Spleen (tissue), 7 donors: ENCODE results near the gene MOSPD3.

Source experiments
- CTCF ChIP-seq, 11 experiments: fragments of 200-600 bp in 7 of 11; fragments of 450-650 bp in 4 of 11; sonication (generic) in 4 of 11; IDR thresholded peaks in 8 of 11; conservative IDR thresholded peaks in 3 of 11; 1 replicate in 7 of 11; 2 replicates in 4 of 11; pipeline versions ENCODE4 v1.4.0 to v1.8.0; 2016 to 2021; ENCODE audit warnings: antibody characterized with exemption in 11 of 11, inconsistent platforms in 4 of 11, mild to moderate bottlenecking in 1 of 11
- POLR2A ChIP-seq, 3 donors: fragments of 450-650 bp; IDR thresholded peaks; one replicate each; pipeline ENCODE4 v1.5.1; 2017; ENCODE audit warnings: antibody characterized with exemption in 3 of 3, mild to moderate bottlenecking in 1 of 3
- POLR2AphosphoS5 ChIP-seq, 3 donors: sonication (generic); formaldehyde crosslinking; IDR thresholded peaks; one replicate each; pipeline ENCODE4 v1.5.1; 2017; ENCODE audit warnings: antibody characterized with exemption in 3 of 3
- donor health status: DM: no; HTN: no; CAD: no; lungs with moderate emphysema.
- donor health status: DM: no; HTN: no; CAD: no.
- donor health status: DM: no; HTN: no; CAD: no.

- TF ChIP-seq POLR2A (IDR thresholded peaks at IDR 0.05) = no peak
- no peak for TF ChIP-seq CTCF (IDR thresholded peaks at IDR 0.05 in 8 of 11, conservative IDR thresholded peaks at IDR 0.05 in 3 of 11)
- no peak for TF ChIP-seq POLR2AphosphoS5 (IDR thresholded peaks at IDR 0.05)
Measured at GRCh38 chr7:100571829-100572116, 40.6 kb upstream of the MOSPD3 start.
